ENCODE results near the gene SPSB4. TPM values are rescaled to one million over a fixed set of nuclear protein-coding genes. Genes with fewer than 3 reads are reported as not detected.

Gene SPSB4
- total RNA-seq, 1 donor from 2014 or later = 2.2 TPM

DNA sequence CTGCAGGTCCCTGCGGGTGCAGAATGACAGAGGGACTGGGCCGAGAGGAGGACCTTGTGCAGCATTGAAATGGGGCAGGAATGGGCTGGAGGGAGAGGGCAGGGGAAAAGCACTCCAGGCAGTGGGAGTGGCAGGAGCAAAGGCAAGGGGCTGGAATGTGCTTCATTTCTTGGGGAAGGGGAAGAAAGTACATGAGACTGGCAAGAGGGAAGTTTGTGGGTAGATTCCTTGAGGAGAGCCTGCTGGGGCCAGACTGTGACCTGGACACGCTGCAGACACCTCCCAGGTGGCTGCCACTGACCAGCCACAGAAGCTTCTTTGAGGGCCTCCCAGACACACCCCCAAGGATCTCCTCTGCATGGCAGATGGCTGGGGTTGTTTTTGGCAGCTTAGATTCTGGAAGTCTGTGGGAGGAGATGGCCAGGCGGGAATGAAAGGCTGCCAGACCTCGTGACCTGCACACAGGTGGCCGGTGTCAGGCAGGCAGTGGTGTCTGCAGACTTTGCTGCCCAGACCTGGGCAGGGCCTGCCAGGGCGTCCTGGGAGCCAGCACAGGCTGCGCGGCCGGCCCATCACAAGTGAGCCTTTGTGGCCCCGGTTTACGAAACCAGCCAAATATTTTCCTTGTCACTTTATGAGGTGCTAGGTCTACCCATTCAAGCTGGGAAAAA lies 53.1 kb downstream of the SPSB4 start:
- H3K4me2 ChIP-seq (ENCODE audit: low read length) = no peak overlapping the region
- DNase-seq (ENCODE audit: low read depth) (no peak), FAIRE-seq (no peak)
- no peak overlapping the region for H2AFZ ChIP-seq (ENCODE audit: low read depth, low read length)
- H3K27ac Mint-ChIP-seq (ENCODE audit: unreplicated experiment) = no peak overlapping the region
- no peaks in the 10 kb centered on the region for H3K4me1 ChIP-seq (ENCODE audit: insufficient read depth, low read length)
- H3K9me3 ChIP-seq (ENCODE audit: insufficient read depth, low read depth, low read length) = no peaks in the 10 kb centered on the region
- no peak overlapping the region for H3K4me3 ChIP-seq (ENCODE audit: insufficient read depth, low read depth, low read length)
- peaks cover 12% of the 10 kb centered on the region for H3K27me3 Mint-ChIP-seq (ENCODE audit: low read depth, unreplicated experiment)
- no peaks in the 10 kb centered on the region for H4K20me1 ChIP-seq (ENCODE audit: insufficient read depth, low read length)
- no peaks in the 10 kb centered on the region for H3K27me3 ChIP-seq (ENCODE audit: insufficient read depth, low read length)
- H3K79me2 ChIP-seq (ENCODE audit: insufficient read depth, low read length) = no peaks in the 10 kb centered on the region
- H3K9ac ChIP-seq (ENCODE audit: low read length) = no peak overlapping the region
- H3K4me1 Mint-ChIP-seq (ENCODE audit: low read depth, unreplicated experiment) = peaks cover 6% of the 10 kb centered on the region
- no peak for TF ChIP-seq EZH2 (IDR thresholded peaks at IDR 0.05; ENCODE audit: insufficient read depth, low read length)
- TF ChIP-seq, protein P1, sequence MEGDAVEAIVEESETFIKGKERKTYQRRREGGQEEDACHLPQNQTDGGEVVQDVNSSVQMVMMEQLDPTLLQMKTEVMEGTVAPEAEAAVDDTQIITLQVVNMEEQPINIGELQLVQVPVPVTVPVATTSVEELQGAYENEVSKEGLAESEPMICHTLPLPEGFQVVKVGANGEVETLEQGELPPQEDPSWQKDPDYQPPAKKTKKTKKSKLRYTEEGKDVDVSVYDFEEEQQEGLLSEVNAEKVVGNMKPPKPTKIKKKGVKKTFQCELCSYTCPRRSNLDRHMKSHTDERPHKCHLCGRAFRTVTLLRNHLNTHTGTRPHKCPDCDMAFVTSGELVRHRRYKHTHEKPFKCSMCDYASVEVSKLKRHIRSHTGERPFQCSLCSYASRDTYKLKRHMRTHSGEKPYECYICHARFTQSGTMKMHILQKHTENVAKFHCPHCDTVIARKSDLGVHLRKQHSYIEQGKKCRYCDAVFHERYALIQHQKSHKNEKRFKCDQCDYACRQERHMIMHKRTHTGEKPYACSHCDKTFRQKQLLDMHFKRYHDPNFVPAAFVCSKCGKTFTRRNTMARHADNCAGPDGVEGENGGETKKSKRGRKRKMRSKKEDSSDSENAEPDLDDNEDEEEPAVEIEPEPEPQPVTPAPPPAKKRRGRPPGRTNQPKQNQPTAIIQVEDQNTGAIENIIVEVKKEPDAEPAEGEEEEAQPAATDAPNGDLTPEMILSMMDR (IDR thresholded peaks at IDR 0.05; ENCODE audit: insufficient read depth, low read depth, low read length) = no peak
- no peak overlapping the region for H3K4me3 Mint-ChIP-seq (ENCODE audit: unreplicated experiment)
- H3K27ac ChIP-seq (ENCODE audit: low read depth, low read length) = no peak overlapping the region
- no peaks in the 10 kb centered on the region for H3K36me3 Mint-ChIP-seq (ENCODE audit: low read depth, unreplicated experiment)
- no peaks in the 10 kb centered on the region for H3K36me3 ChIP-seq (ENCODE audit: insufficient read depth, low read length)
- peaks cover 4% of the 10 kb centered on the region for H3K9me3 Mint-ChIP-seq (ENCODE audit: unreplicated experiment)

DNA sequence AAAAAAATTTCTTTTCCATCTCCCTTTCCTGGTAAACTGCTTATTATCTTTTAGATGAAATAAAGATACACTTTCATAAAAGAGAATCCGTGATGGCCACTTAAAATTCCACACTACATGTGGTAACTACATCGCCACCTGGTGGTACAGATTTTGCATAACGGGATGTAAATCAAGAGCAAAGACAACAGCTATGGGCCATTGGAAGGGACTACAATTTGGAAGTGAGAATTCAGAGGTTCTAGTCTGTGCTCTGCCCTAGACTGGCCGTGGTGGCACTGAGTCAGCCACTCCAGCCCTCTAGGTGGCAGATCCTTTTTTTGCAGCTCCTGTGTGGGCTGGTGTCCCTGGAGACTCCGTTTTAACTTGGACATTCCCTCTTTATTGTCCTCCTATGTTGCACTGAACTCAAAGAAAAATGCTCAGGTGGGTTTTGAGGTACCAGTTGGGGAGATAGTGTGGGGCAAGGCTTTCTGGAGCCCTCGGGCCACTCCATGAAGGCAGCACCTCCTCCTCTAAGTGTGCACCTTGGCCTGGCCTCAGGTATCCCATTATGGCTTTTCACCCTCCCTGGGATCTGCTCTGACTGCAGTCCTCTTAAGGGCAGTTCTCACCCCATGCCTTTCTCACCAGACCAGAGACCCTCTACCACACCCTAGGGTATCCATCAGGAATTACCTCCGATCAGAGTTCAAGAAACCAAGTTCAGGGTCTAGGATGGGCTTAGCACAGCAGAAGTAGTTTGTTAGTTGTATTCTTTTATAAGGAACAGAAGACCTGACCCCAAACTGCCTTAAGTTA lies 54.9 kb downstream of the SPSB4 start:
- Histone ChIP-seq H3K27me3 (ENCODE audit: insufficient read depth, low read length) (no peaks in the 10 kb centered on the region), H3K4me2 (ENCODE audit: low read length) (no peak overlapping the region), H3K9ac (ENCODE audit: low read length) (no peak overlapping the region), H3K27ac (ENCODE audit: low read depth, low read length) (no peak overlapping the region), H3K4me3 (ENCODE audit: insufficient read depth, low read depth, low read length) (no peak overlapping the region), H3K9me3 (ENCODE audit: insufficient read depth, low read depth, low read length) (peaks cover 5% of the 10 kb centered on the region), H3K79me2 (ENCODE audit: insufficient read depth, low read length) (no peaks in the 10 kb centered on the region), H4K20me1 (ENCODE audit: insufficient read depth, low read length) (no peaks in the 10 kb centered on the region), H3K4me1 (ENCODE audit: insufficient read depth, low read length) (no peaks in the 10 kb centered on the region), H2AFZ (ENCODE audit: low read depth, low read length) (no peak overlapping the region), H3K36me3 (ENCODE audit: insufficient read depth, low read length) (no peaks in the 10 kb centered on the region)
- Mint-ChIP-seq H3K27ac (ENCODE audit: unreplicated experiment) (no peak overlapping the region), H3K36me3 (ENCODE audit: low read depth, unreplicated experiment) (peaks cover 3% of the 10 kb centered on the region), H3K4me1 (ENCODE audit: low read depth, unreplicated experiment) (peaks cover 6% of the 10 kb centered on the region), H3K4me3 (ENCODE audit: unreplicated experiment) (no peak overlapping the region), H3K27me3 (ENCODE audit: low read depth, unreplicated experiment) (peaks cover 10% of the 10 kb centered on the region), H3K9me3 (ENCODE audit: unreplicated experiment) (no peaks in the 10 kb centered on the region)
- DNase-seq (ENCODE audit: low read depth) (peak; percentile 58), FAIRE-seq (peak; percentile 52)
- no peak for TF ChIP-seq EZH2 (IDR thresholded peaks at IDR 0.05; ENCODE audit: insufficient read depth, low read length)
- TF ChIP-seq, protein P1 (IDR thresholded peaks at IDR 0.05; ENCODE audit: insufficient read depth, low read depth, low read length) = peak; percentile 83
